H1 (cell line): Measurements from ENCODE around the gene MBNL1. TPM values are rescaled to one million over a fixed set of nuclear protein-coding genes. Genes with fewer than 3 reads are reported as not detected.
A peak's percentile ranks its signal among the peaks of the same experiment; 100 is the strongest.

ENCODE experiments used
- CTCF ChIA-PET: fragments of 300-600 bp; sonication (Branson Sonifier 250); formaldehyde crosslinking; loops from one replicate; lab custom pipeline; 2021; ENCODE audit not compliant: partially characterized antibody; lab: Charles Lee
- POLR2A ChIA-PET: fragments of 300-600 bp; sonication (Branson Sonifier 250); formaldehyde crosslinking; loops from one replicate; lab custom pipeline; 2021; ENCODE audit warnings: inconsistent platforms; ENCODE audit not compliant: partially characterized antibody; lab: Charles Lee
- DNase-seq, 2 experiments: peaks; one replicate each; pipeline versions ENCODE4 v3.0.0 to v3.0.0-alpha.2; 2010 to 2022; ENCODE audit warnings: low spot score in 2 of 2, low read depth in 1 of 2, mixed read lengths in 1 of 2
- FAIRE-seq: peaks from 2 replicates; lab custom pipeline; 2011; peaks lifted over from hg19 to GRCh38; lab: Jason Lieb, UNC
- H2AFZ ChIP-seq: 2 replicates; pipeline ENCODE4 v1.8.1; 2012; ENCODE audit warnings: low read length, inconsistent platforms
- H2AK5ac ChIP-seq: 2 replicates; pipeline ENCODE4 v1.6.1; 2013; ENCODE audit warnings: low read depth, low read length
- H2BK120ac ChIP-seq: replicated peaks from 2 replicates; pipeline ENCODE3; 2013; ENCODE audit warnings: low read depth, low read length, inconsistent platforms
- H2BK12ac ChIP-seq: 2 replicates; pipeline ENCODE4 v1.6.1; 2013; ENCODE audit warnings: low read depth, low read length
- H2BK15ac ChIP-seq: 2 replicates; pipeline ENCODE4 v1.6.1; 2013; ENCODE audit warnings: low read length
- H2BK20ac ChIP-seq: 2 replicates; pipeline ENCODE4 v1.6.1; 2013; ENCODE audit warnings: low read length
- H2BK5ac ChIP-seq: 2 replicates; pipeline ENCODE4 v1.6.1; 2013; ENCODE audit warnings: low read depth, low read length
- H3K14ac ChIP-seq: 2 replicates; pipeline ENCODE4 v1.6.1; 2013; ENCODE audit warnings: inconsistent platforms; ENCODE audit not compliant: insufficient read length
- H3K18ac ChIP-seq: 2 replicates; pipeline ENCODE4 v1.6.1; 2013; ENCODE audit warnings: low read length; ENCODE audit errors: extremely low read depth
- H3K23ac ChIP-seq: 2 replicates; pipeline ENCODE4 v1.6.1; 2013; ENCODE audit warnings: inconsistent platforms; ENCODE audit not compliant: insufficient read length
- H3K23me2 ChIP-seq: 2 replicates; pipeline ENCODE4 v1.6.1; 2013; ENCODE audit warnings: low read depth, low read length
- H3K27ac ChIP-seq: 2 replicates; pipeline ENCODE4 v1.6.1; 2011; ENCODE audit warnings: low read depth, low read length, inconsistent platforms
- H3K27me3 ChIP-seq, 4 experiments: replicated peaks in 1 of 4; 1 replicate in 1 of 4; 2 replicates in 3 of 4; pipeline versions ENCODE4 v1.6.1 to v1.8.1; 2011 to 2013; ENCODE audit warnings: low read length in 3 of 4, mild to moderate bottlenecking in 3 of 4, inconsistent platforms in 2 of 4, mixed read lengths in 2 of 4, moderate library complexity in 1 of 4; ENCODE audit not compliant: control insufficient read depth in 3 of 4, insufficient read depth in 3 of 4; ENCODE audit errors: extremely low read depth in 1 of 4
- H3K36me3 ChIP-seq, 4 experiments: 2 replicates each; pipeline versions ENCODE4 v1.6.1 to v1.8.1; 2011 to 2013; ENCODE audit warnings: mild to moderate bottlenecking in 4 of 4, low read length in 3 of 4, moderate library complexity in 2 of 4, control low read depth in 1 of 4, inconsistent platforms in 1 of 4; ENCODE audit not compliant: insufficient read depth in 4 of 4, control insufficient read depth in 2 of 4
- H3K4ac ChIP-seq: replicated peaks from 2 replicates; pipeline ENCODE3; 2013; ENCODE audit warnings: low read length, low read depth, mixed read lengths, inconsistent platforms; ENCODE audit not compliant: insufficient read length
- H3K4me1 ChIP-seq, 4 experiments: replicated peaks in 1 of 4; 1 replicate in 1 of 4; 2 replicates in 3 of 4; pipeline versions ENCODE4 v1.6.1 to v1.8.1; 2011 to 2013; ENCODE audit warnings: low read length in 3 of 4, inconsistent platforms in 2 of 4, mixed read lengths in 1 of 4; ENCODE audit not compliant: insufficient read depth in 4 of 4, control insufficient read depth in 3 of 4
- H3K4me2 ChIP-seq, 2 experiments: 2 replicates each; pipeline versions ENCODE4 v1.6.1 to v1.8.1; 2011 to 2013; ENCODE audit warnings: low read depth in 2 of 2, low read length in 2 of 2, control low read depth in 1 of 2, inconsistent platforms in 1 of 2, mild to moderate bottlenecking in 1 of 2; ENCODE audit not compliant: insufficient read depth in 1 of 2
- H3K4me3 ChIP-seq, 4 experiments: fragments of 200-600, 300-600 bp in 1 of 4; sonication (generic), shearing (Covaris generic), sonication (Bioruptor Twin) in 1 of 4; 2 replicates each; pipeline versions ENCODE4 v1.5.1 to v1.8.1; 2011 to 2016; ENCODE audit warnings: low read length in 4 of 4, low read depth in 3 of 4, control low read depth in 2 of 4, inconsistent platforms in 2 of 4, mild to moderate bottlenecking in 2 of 4, mixed read lengths in 1 of 4, moderate library complexity in 1 of 4; ENCODE audit not compliant: insufficient read depth in 2 of 4; ENCODE audit errors: extremely low read depth in 1 of 4
- H3K56ac ChIP-seq: replicated peaks from 2 replicates; pipeline ENCODE3; 2013; ENCODE audit warnings: low read depth, mild to moderate bottlenecking, mixed read lengths, low read length, inconsistent platforms; ENCODE audit not compliant: insufficient read length
- H3K79me1 ChIP-seq: 2 replicates; pipeline ENCODE4 v1.6.1; 2013; ENCODE audit warnings: low read depth, low read length, control low read depth
- H3K79me2 ChIP-seq, 2 experiments: 2 replicates each; pipeline versions ENCODE4 v1.6.1 to v1.8.1; 2012 to 2013; ENCODE audit warnings: low read length in 2 of 2, mild to moderate bottlenecking in 2 of 2, inconsistent platforms in 1 of 2; ENCODE audit not compliant: insufficient read depth in 2 of 2, control insufficient read depth in 1 of 2
- H3K9ac ChIP-seq, 4 experiments: replicated peaks in 1 of 4; 1 replicate in 1 of 4; 2 replicates in 3 of 4; pipeline versions ENCODE4 v1.6.1 to v1.8.1; 2011 to 2013; ENCODE audit warnings: low read depth in 3 of 4, low read length in 3 of 4, control low read depth in 2 of 4, mild to moderate bottlenecking in 2 of 4, moderate library complexity in 2 of 4, inconsistent platforms in 1 of 4; ENCODE audit errors: extremely low read depth in 1 of 4
- H3K9me3 ChIP-seq, 2 experiments: 2 replicates each; pipeline versions ENCODE4 v1.6.1 to v1.8.1; 2012 to 2013; ENCODE audit warnings: mild to moderate bottlenecking in 2 of 2, moderate library complexity in 2 of 2, control low read depth in 1 of 2, inconsistent platforms in 1 of 2, low read depth in 1 of 2, low read length in 1 of 2, mixed read lengths in 1 of 2; ENCODE audit not compliant: insufficient read depth in 2 of 2
- H4K20me1 ChIP-seq, 2 experiments: replicated peaks in 1 of 2; 2 replicates each; pipeline versions ENCODE3 to v1.8.1; 2011 to 2013; ENCODE audit warnings: inconsistent platforms in 2 of 2, low read length in 2 of 2, mild to moderate bottlenecking in 1 of 2; ENCODE audit not compliant: insufficient read depth in 2 of 2, control insufficient read depth in 1 of 2
- H4K5ac ChIP-seq: 2 replicates; pipeline ENCODE4 v1.6.1; 2013; ENCODE audit warnings: low read length, low read depth, mixed read lengths, inconsistent platforms; ENCODE audit not compliant: insufficient read length
- H4K8ac ChIP-seq: 2 replicates; pipeline ENCODE4 v1.8.0; 2013; ENCODE audit warnings: mild to moderate bottlenecking, moderate library complexity, low read length, inconsistent platforms; ENCODE audit not compliant: insufficient read depth; ENCODE audit errors: extremely low read depth
- H4K91ac ChIP-seq: replicated peaks from 2 replicates; pipeline ENCODE3; 2013; ENCODE audit warnings: low read length, mixed read lengths, inconsistent platforms; ENCODE audit not compliant: insufficient read length
- EP300 ChIP-seq, 2 experiments: IDR thresholded peaks; 1 replicate in 1 of 2; 2 replicates in 1 of 2; pipeline ENCODE4 v1.6.1; 2011 to 2012; ENCODE audit warnings: low read depth in 2 of 2, low read length in 2 of 2, mild to moderate bottlenecking in 2 of 2, borderline replicate concordance in 1 of 2, inconsistent platforms in 1 of 2, moderate library complexity in 1 of 2
- RAD21 ChIP-seq, 2 experiments: IDR thresholded peaks in 1 of 2; conservative IDR thresholded peaks in 1 of 2; 2 replicates each; pipeline ENCODE4 v1.6.1; 2011; ENCODE audit warnings: low read depth in 2 of 2, low read length in 2 of 2, improper control_type of control experiment in 1 of 2, inconsistent platforms in 1 of 2, mild to moderate bottlenecking in 1 of 2, moderate library complexity in 1 of 2
- SIRT6 ChIP-seq: IDR thresholded peaks from one replicate; pipeline ENCODE4 v1.7.1; 2012; ENCODE audit warnings: low read length, inconsistent platforms
- WGBS, 2 experiments: shearing (Covaris generic) in 1 of 2; methylation state at CpG; one replicate each; pipeline versions ENCODE4 v1.1.6 to v1.1.7; 2013 to 2015; ENCODE audit warnings: low lambda C conversion rate in 2 of 2, mixed read lengths in 2 of 2, inconsistent platforms in 1 of 2, low coverage in 1 of 2, missing lambda C conversion rate in 1 of 2; ENCODE audit not compliant: insufficient replicate concordance in 2 of 2, insufficient coverage in 1 of 2, insufficient read length in 1 of 2; ENCODE audit errors: extremely low coverage in 1 of 2, missing lambda C conversion rate in 1 of 2; 5-methylcytosine and 5-hydroxymethylcytosine counted together
- polyA plus RNA-seq, 7 experiments: library from polyadenylated mRNA; depleted of rRNA in 3 of 7; stranded (reverse) in 5 of 7; unstranded in 2 of 7; fragments of >200 nt in 5 of 7; fragments of 200-250 nt in 2 of 7; gene quantifications; 1 replicate in 5 of 7; 2 replicates in 1 of 7; 4 replicates in 1 of 7; pipeline versions ENCODE4 v1.2.1 to v1.2.3, GENCODE V29; 2011 to 2013; ENCODE audit warnings: missing spikeins in 2 of 7, mixed read lengths in 2 of 7
- total RNA-seq: library from RNA; stranded (reverse); fragmentation: NEBNext Ultra II Directional; extraction: Animal tissue kit (Norgen Biotek cat#: 25700); gene quantifications from 2 replicates; pipeline ENCODE4 v1.2.1, GENCODE V29; 2021

The MBNL1 gene
- total and polyA plus RNA-seq, 2 of the 8 experiments (the other 6 are each of a cell fraction or from before 2014, with no cell fraction given), result 5.0 to 16.4 TPM

DNA sequence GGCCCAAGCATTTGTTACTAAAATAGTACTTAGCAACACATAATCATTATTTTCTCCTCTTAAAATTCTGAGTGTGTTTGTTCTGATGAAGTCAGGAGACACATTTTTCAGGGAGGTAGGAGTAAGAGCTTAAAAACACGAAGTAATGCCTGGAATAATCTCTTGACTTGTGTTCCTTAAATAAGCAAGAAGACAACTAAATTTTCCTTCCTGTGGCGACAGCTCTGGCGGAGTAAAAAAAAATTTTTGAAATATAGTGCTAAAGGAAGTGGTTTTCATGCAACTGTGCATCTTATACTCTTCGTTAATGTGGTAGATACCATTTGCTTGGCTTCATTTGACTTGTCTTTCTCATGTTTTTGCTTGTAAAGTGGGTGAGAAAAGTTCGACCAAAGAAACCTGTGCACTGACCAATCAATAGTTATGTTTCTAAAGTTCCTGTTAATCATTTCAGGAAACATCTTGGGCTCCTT, 11.1 kb upstream of the MBNL1 start:
- Histone ChIP-seq H3K56ac (no peak overlapping the region), H3K79me1 (no peaks in the 10 kb centered on the region), H3K23me2 (no peaks in the 10 kb centered on the region), H2BK12ac (no peak overlapping the region), H3K79me2 (no peaks in the 10 kb centered on the region), H2AFZ (0 out of 2 replicates have a peak overlapping the region, but pooled peaks have one; percentile 5)
- TF ChIP-seq EP300 (IDR thresholded peaks at IDR 0.05; ENCODE audit: borderline replicate concordance in 1 of 2, low read depth in 2 of 2, low read length in 2 of 2) (no peak), SIRT6 (no peak), RAD21 (IDR thresholded peaks at IDR 0.05 in 1 of 2, conservative IDR thresholded peaks at IDR 0.05 in 1 of 2; ENCODE audit: low read depth in 2 of 2, low read length in 2 of 2) (no peak)
- TF ChIP-seq, all 59 proteins: peak for 0
- H2AK5ac ChIP-seq, result no peak overlapping the region
- H4K91ac ChIP-seq, result no peak overlapping the region
- H3K9ac ChIP-seq, result no peak overlapping the region
- H2BK20ac ChIP-seq, result no peak overlapping the region
- FAIRE-seq, result no peak
- H3K27me3 ChIP-seq, result no peaks in the 10 kb centered on the region
- H2BK15ac ChIP-seq, result no peak overlapping the region
- H3K14ac ChIP-seq, result no peak overlapping the region
- no peak overlapping the region for H3K4ac ChIP-seq
- H4K5ac ChIP-seq, result no peak overlapping the region
- no peaks in the 10 kb centered on the region for H3K9me3 ChIP-seq
- CTCF ChIA-PET, result no interaction called here
- H3K18ac ChIP-seq, result no peak overlapping the region
- H3K23ac ChIP-seq, result no peak overlapping the region
- no peak overlapping the region for H2BK5ac ChIP-seq
- H3K4me2 ChIP-seq, result no peak overlapping the region
- no peak overlapping the region for H4K8ac ChIP-seq
- no peak overlapping the region for H3K4me3 ChIP-seq
- no peaks in the 10 kb centered on the region for H4K20me1 ChIP-seq
- POLR2A ChIA-PET, result interaction anchor here (1.4 kb wide), 1 partner anchor 12 kb away, joined by 3 read pairs; the partner anchor contains the start of gene MBNL1
- no peaks in the 10 kb centered on the region for H3K4me1 ChIP-seq
- H3K27ac ChIP-seq, result no peak overlapping the region
- no peak for DNase-seq
- H2BK120ac ChIP-seq, result no peak overlapping the region
- H3K36me3 ChIP-seq, result no peaks in the 10 kb centered on the region
- WGBS, 2 experiments, result 88% methylated on average over 5 of the region's 5 CpGs; no CpG with 5 or more reads in 1 of the 2 experiments
